T-helper 1 cell treated with Interleukin-12 subunit alpha and Interleukin-12 subunit beta and Interleukin-4 antibody, amounts not matched to agents 30 μg/mL and 1 μg/mL, for 36 hours (primary cell): ENCODE results near the gene TAB2.
A peak's percentile ranks its signal among the peaks of the same experiment; 100 is the strongest.
"Not testable (repeated sequence)": the region's sequence is repeated elsewhere in the genome, so short reads cannot be mapped to it uniquely, and the experiment has no call there.

Experiments used
- H3K27ac Mint-ChIP-seq: one replicate; pipeline ENCODE4 v1.8.0; 2021; ENCODE audit warnings: mild to moderate bottlenecking, mixed read lengths
- H3K27me3 Mint-ChIP-seq: one replicate; pipeline ENCODE4 v1.8.0; 2021; ENCODE audit warnings: low read depth, mixed read lengths
- H3K36me3 Mint-ChIP-seq: one replicate; pipeline ENCODE4 v1.8.0; 2021; ENCODE audit warnings: low read depth, mixed read lengths
- H3K4me1 Mint-ChIP-seq: one replicate; pipeline ENCODE4 v1.8.0; 2021; ENCODE audit warnings: low read depth, mixed read lengths
- H3K4me3 Mint-ChIP-seq: one replicate; pipeline ENCODE4 v1.8.0; 2021; ENCODE audit warnings: mild to moderate bottlenecking, moderate library complexity, mixed read lengths
- H3K9me3 Mint-ChIP-seq: one replicate; pipeline ENCODE4 v1.8.0; 2021; ENCODE audit warnings: mixed read lengths

Gene TAB2

DNA sequence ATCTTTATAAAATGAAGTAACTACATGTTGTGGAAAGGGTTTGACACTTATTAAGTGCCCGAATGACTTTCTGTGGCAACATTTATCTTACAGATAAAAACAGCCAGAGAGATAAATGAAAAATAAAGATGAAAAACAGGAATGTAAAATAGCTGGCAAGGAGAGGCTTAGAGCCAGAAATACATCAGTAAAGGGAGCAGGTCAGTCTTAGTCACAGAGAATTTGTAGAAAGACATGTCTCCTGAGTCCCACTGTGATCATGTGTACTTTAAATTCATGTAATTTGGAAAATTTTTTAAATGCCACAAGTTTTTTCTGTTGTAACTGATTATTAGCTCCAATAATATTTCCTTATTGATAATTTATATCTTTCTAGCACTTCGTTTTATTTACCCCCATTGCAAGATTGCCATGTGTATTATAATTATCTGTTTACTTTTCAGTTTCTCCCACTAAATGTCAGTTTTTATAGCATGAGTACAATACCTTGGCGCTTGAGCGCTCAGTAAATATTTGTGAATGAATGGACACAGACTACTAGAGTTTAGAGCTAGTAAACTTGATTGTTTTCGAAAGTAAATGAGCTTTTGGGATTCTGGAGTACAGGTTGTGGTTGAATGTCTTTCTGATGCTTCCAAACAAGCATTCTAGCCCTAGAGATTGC, 15.2 kb downstream of the TAB2 start:
- peak overlapping the region; percentile 72 for H3K4me3 Mint-ChIP-seq
- no peaks in the 10 kb centered on the region for H3K27me3 Mint-ChIP-seq
- H3K4me1 Mint-ChIP-seq = peaks cover 81% of the 10 kb centered on the region
- H3K36me3 Mint-ChIP-seq = peaks cover 25% of the 10 kb centered on the region
- H3K27ac Mint-ChIP-seq = peak overlapping the region; percentile 23
- no peaks in the 10 kb centered on the region for H3K9me3 Mint-ChIP-seq

DNA sequence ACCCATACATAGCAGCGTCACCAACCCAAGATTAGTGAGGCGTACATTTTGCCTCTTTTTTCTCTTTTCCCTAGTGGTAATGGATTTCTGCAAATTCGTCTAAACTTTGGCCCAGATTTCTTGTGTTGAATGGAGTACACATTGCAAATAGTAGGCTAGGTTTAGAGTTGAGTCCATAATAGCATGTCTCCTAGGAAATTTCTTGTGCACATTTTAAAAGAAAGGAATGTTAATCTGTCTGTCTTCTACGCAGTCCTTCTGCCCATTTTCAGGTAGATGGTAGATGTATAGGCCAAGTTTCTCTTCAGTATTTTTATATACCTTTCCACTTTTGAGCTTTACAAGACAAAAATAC, 15.7 kb downstream of the TAB2 start:
- peak overlapping the region; percentile 10 for H3K4me3 Mint-ChIP-seq
- no peak overlapping the region for H3K27ac Mint-ChIP-seq
- peaks cover 81% of the 10 kb centered on the region for H3K4me1 Mint-ChIP-seq
- peaks cover 28% of the 10 kb centered on the region for H3K36me3 Mint-ChIP-seq
- no peaks in the 10 kb centered on the region for H3K27me3 Mint-ChIP-seq
- no peaks in the 10 kb centered on the region for H3K9me3 Mint-ChIP-seq

DNA sequence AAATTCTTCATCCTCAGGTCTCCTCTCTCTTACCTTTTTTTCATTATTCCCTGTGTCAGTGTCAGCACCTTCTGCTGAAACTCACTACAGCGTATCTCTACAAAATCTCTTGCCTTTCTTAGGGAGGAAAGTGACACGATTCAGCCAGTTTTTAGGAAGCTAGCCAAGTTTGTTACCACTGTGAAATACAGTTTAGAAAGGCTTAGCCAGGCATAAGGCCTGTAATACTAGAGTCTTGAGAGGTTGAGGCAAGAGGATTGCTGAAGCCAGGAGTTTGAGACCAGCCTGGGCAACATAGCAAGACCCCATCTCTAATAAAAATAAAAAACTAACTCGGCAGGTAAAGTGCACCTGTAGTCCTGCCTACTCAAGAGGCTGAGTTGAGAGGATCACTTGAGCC, 16.7 kb downstream of the TAB2 start:
- Mint-ChIP-seq H3K9me3 (no peaks in the 10 kb centered on the region), H3K4me3 (peak overlapping the region; percentile 45), H3K4me1 (peaks cover 78% of the 10 kb centered on the region), H3K27me3 (no peaks in the 10 kb centered on the region), H3K36me3 (peaks cover 29% of the 10 kb centered on the region), H3K27ac (peak overlapping the region; percentile 60)

DNA sequence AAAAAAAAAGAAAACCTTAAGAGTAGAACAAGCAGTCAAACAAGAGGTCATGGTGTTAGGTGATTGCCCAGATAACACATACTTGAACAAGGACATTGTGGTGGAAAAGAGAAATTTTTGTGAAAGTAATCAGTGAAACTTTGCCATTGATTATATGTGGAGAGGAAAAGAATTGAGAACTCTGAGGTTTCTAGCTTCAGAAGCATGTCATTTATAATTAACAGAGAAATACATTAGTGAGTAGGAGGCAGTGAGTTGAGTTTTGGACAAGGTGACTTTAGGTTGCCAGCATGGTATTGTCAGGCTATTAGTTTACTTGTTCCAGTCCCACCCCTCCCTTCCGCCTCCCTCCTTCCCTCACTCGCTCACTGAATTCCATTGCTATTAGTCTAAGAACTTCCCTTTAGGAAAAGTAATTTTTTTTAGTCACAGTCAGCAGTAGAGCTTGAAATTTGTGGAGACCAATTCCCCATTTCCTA, 17.2 kb downstream of the TAB2 start:
- Mint-ChIP-seq H3K27me3 (no peaks in the 10 kb centered on the region), H3K4me3 (peak overlapping the region; percentile 45), H3K9me3 (no peaks in the 10 kb centered on the region), H3K36me3 (peaks cover 28% of the 10 kb centered on the region), H3K4me1 (peaks cover 75% of the 10 kb centered on the region), H3K27ac (peak overlapping the region; percentile 60)

DNA sequence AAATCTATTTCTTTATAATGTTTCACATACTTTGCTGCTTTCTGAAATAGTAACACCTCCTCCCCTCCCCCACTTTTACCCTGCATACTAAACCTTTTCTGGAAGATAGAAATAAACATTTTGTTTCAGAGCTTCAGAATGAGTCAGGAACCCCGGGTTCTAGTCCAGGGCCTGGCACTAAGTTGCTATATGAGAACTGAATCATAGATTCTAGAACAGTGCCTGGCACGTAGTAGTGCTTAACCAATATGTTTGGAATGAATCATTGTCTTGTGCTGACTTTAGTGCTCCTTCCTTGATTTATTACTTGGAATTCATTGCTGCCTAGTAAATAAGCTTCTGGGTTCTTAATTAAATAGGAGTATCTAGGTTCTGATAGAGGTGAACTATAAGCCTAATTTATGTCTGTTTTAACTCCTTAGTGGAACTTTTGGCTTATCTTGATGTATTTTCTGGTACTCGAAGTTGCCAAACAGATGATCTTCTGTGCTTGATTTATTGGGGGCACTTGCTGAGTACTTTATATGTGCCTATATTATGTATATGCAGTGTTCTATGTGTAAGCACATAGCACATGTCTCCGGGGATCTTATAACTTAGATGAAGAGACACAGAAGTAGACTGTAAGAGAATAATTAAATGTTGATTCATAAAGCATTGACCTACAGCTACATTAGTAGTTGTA, 18.6 kb downstream of the TAB2 start:
- Mint-ChIP-seq H3K4me1 (peaks cover 75% of the 10 kb centered on the region), H3K36me3 (peaks cover 32% of the 10 kb centered on the region), H3K27me3 (no peaks in the 10 kb centered on the region), H3K9me3 (no peaks in the 10 kb centered on the region), H3K4me3 (peak overlapping the region; percentile 64), H3K27ac (peak overlapping the region; percentile 75)

DNA sequence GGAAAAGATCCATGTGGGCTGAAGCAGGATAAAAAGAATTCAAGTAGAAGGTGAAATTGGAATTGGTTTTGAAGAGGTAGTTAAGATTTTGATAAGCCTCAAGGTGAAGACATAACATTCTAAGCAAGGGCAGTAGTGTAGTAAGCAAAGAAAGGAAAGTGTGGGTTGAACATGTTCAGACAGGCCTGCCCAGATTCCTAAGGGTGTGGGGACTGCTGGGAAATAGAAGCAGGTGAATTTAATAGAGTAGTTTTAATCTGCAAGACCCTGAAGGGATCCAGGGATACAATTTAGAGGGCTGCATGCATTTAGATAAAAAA, 19.1 kb downstream of the TAB2 start:
- Mint-ChIP-seq H3K27ac (peak overlapping the region; percentile 75), H3K27me3 (no peaks in the 10 kb centered on the region), H3K9me3 (no peaks in the 10 kb centered on the region), H3K4me1 (peaks cover 75% of the 10 kb centered on the region), H3K4me3 (peak overlapping the region; percentile 64), H3K36me3 (peaks cover 31% of the 10 kb centered on the region)

DNA sequence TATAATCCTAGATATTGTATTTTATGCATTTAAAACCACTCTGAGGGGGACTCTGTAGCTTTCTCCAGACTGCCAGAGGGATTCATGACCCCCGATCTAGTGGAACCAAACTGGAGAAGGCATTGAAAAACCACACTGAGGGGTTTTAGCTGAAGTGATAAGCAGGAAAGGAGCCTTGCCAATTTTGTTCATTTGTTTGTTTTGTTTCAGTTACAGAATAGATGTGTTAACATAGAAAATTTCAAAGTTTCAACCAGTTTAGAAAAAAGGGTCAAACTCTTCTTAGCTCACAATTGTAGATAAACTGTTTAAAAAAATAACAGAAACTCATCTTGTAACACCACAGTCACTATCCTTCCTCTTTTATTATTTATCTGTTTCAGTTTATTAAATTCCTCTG, 19.8 kb downstream of the TAB2 start:
- Mint-ChIP-seq H3K36me3 (peaks cover 31% of the 10 kb centered on the region), H3K27ac (peak overlapping the region; percentile 78), H3K9me3 (no peaks in the 10 kb centered on the region), H3K4me1 (peaks cover 75% of the 10 kb centered on the region), H3K4me3 (peak overlapping the region; percentile 64), H3K27me3 (no peaks in the 10 kb centered on the region)

DNA sequence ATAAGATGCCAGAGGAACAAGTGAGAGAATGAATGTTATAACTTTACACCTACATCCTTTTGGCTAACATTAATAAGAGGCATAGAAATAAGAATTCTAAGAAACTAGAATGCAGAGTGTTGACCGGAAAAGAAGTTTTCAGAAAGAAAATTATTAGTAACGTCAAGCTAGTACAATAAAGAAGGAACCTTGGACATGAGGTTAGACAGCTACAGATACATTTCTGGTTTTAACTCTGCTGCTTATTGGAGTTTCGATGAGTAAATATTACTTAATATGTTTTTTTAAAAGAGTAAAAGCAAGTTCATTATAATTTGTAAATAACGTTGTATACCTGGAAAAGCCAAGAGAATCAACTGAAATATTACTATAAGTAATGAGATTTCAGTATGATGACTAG, 22.7 kb downstream of the TAB2 start:
- Mint-ChIP-seq H3K27me3 (no peaks in the 10 kb centered on the region), H3K36me3 (peaks cover 43% of the 10 kb centered on the region), H3K9me3 (no peaks in the 10 kb centered on the region), H3K4me1 (peaks cover 66% of the 10 kb centered on the region), H3K27ac (no peak overlapping the region), H3K4me3 (no peak overlapping the region)

DNA sequence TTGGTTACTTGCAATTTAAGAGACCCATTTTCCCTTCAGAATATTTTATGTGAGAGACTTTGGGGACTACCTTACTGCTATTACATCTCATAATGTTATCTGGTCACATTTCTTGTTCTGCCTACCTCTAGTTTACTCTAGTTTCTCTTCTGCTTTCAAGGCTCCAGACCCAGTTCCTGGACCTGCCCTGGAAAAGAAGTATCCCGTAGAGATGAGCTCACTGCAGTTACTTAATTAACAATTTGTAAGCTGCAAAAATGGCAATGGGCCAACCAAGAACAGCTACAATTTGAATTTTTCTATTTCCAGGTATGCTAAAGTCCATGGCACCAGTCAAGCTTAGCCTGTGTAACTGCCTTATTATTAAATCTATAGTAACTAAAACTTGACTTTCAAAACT, 25.0 kb downstream of the TAB2 start:
- H3K27me3 Mint-ChIP-seq = no peaks in the 10 kb centered on the region
- H3K9me3 Mint-ChIP-seq = no peaks in the 10 kb centered on the region
- no peak overlapping the region for H3K4me3 Mint-ChIP-seq
- peak overlapping the region; percentile 71 for H3K27ac Mint-ChIP-seq
- peaks cover 60% of the 10 kb centered on the region for H3K4me1 Mint-ChIP-seq
- H3K36me3 Mint-ChIP-seq = peaks cover 42% of the 10 kb centered on the region

DNA sequence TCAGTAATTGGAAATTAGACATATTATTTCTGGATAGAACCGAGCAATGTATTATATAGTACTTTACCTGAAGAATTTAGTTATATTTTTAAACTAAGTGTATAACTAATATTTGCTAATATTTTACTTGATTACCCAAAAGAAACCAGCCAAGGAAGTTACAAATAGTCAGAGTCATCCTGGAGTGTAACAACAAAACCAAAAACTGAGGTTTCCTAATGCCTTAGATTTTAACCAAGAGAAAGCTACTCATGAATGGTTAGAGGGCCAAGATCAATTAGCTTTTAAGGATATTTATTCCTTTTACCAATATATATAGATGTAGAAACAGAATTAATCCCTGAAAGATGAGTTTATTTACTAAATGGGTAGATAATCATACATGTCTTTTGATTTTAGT, 26.0 kb downstream of the TAB2 start:
- Mint-ChIP-seq H3K36me3 (peaks cover 39% of the 10 kb centered on the region), H3K4me3 (no peak overlapping the region), H3K9me3 (no peaks in the 10 kb centered on the region), H3K27me3 (no peaks in the 10 kb centered on the region), H3K4me1 (peaks cover 56% of the 10 kb centered on the region), H3K27ac (no peak overlapping the region)

DNA sequence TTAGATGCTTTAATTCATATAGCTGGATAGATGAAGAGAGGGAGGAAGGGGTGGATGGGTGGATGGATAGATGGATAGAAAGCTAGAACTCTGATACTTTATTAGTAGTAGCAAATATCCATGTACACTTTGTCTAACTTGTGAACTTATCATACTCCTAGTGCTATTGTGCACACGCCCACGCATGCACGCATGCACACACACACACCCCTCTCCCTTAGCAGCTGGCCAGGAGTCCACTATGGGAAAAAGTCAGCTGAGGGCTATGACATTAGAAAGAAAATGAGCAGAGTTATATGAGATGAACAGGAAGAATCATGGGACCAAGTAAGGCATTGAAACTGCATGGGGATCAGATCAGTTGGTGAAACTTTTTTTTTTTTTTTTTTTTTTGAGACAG, 28.6 kb downstream of the TAB2 start:
- H3K4me3 Mint-ChIP-seq = no peak overlapping the region
- H3K9me3 Mint-ChIP-seq = no peaks in the 10 kb centered on the region
- H3K4me1 Mint-ChIP-seq = peaks cover 53% of the 10 kb centered on the region
- peak overlapping the region; percentile 21 for H3K27ac Mint-ChIP-seq
- peaks cover 37% of the 10 kb centered on the region for H3K36me3 Mint-ChIP-seq
- H3K27me3 Mint-ChIP-seq = no peaks in the 10 kb centered on the region

DNA sequence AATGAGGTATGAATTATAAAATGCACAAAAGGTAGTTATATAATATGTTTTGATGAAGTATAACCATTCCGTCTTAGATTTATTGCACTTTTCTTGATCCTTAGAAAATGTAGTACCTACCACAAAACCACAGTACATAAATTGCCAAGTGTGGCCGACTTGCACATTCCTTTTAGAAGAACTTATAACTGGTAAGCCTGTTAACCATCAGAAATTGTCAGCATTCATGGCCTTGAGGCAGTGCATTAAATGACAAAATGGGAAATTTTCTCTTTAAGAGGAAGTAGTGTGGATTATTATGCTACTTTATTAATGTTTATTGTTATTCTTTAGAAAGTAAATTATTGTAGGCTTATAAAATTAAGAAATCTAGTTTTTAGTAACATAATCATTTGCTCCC, 29.6 kb downstream of the TAB2 start:
- Mint-ChIP-seq H3K27me3 (no peaks in the 10 kb centered on the region), H3K36me3 (peaks cover 34% of the 10 kb centered on the region), H3K4me3 (no peak overlapping the region), H3K27ac (no peak overlapping the region), H3K9me3 (no peaks in the 10 kb centered on the region), H3K4me1 (peaks cover 48% of the 10 kb centered on the region)

DNA sequence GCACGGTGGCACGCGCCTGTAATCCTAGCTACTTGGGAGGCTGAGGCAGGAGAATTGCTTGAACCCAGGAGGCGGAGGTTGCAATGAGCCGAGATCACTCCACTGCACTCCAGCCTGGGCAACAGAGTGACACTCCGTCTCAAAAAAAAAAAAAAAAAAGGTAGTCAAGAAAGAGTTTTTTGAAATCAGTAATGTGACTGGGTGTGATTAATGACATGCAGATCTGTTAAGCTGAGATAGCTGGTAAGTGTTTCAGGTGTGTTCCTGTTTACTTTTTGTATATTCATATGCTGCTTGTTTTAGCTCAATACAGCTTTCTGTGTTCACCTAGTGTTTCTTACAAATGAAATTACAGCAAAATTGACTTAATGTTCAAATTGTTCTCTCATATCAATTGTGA, 31.8 kb downstream of the TAB2 start:
- H3K27ac Mint-ChIP-seq = peak overlapping the region; percentile 23
- H3K4me1 Mint-ChIP-seq = peaks cover 51% of the 10 kb centered on the region
- peaks cover 31% of the 10 kb centered on the region for H3K36me3 Mint-ChIP-seq
- H3K9me3 Mint-ChIP-seq, H3K4me3 Mint-ChIP-seq, H3K27me3 Mint-ChIP-seq: not testable (repeated sequence)

DNA sequence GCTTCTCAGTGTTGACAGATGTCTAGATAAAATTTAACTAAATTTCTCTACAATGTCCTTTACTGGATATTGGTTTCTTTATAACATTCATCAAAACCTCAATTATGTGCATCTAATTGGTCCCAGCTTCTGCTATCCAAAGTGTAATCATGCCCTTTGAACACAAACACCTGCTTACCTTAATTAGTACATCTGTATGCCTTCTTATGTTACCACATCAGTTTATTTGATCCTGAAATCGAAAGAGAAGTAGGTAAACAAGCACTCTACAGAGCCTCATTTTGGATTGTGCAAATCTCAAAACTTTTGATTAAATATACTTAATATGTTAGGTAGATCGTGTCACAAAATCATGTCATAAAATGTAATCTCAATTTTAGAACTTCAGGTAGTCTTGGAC, 36.5 kb downstream of the TAB2 start:
- Mint-ChIP-seq H3K9me3 (no peaks in the 10 kb centered on the region), H3K27me3 (no peaks in the 10 kb centered on the region), H3K4me3 (no peak overlapping the region), H3K36me3 (peaks cover 32% of the 10 kb centered on the region), H3K27ac (peak overlapping the region; percentile 11), H3K4me1 (peaks cover 49% of the 10 kb centered on the region)

DNA sequence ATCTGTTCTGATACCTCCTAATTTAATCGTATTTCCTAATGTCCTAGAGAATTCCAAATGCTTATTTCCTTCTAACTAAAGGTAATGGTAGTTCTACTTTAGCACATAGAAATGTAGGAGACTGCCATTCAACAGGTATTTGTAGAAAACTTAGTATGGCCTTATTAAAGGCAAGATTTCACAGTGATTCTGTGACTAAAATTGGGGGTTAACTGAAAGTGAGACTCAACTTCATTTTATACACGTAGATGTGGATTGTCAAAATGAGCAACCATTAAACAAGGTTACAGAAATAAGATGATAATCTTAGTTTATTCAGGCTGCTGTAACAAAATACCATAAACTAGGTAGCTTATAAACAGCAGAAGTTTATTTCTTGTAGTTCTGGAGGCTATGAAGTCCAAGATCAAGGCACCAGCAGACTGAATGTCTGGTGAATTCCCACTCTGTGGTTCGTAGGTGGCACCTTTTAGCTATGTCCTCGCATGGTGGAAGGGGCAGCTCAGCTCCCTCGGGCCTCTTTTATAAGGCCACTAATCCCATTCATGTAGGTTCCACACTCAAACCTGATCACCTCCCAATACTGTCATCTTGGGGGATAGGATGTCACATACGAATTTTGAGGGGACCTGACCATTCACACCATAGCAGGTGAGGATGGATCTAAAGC, 38.7 kb downstream of the TAB2 start:
- Mint-ChIP-seq H3K4me3 (no peak overlapping the region), H3K9me3 (no peaks in the 10 kb centered on the region), H3K27me3 (no peaks in the 10 kb centered on the region), H3K27ac (no peak overlapping the region), H3K4me1 (peaks cover 53% of the 10 kb centered on the region), H3K36me3 (peaks cover 41% of the 10 kb centered on the region)
